PC-3 (cell line): ENCODE measurements around the gene OR5C1.

ENCODE experiments used
- CTCF ChIP-seq: fragments of 300-600 bp; sonication (generic); conservative IDR thresholded peaks from 2 replicates; pipeline ENCODE4 v1.5.1; 2017; ENCODE audit warnings: antibody characterized with exemption, low read depth, mild to moderate bottlenecking, low read length
- EZH2 ChIP-seq: fragments of 300-600 bp; sonication (generic); IDR thresholded peaks from one replicate; pipeline ENCODE4 v1.6.1; 2017; ENCODE audit warnings: antibody characterized with exemption, mild to moderate bottlenecking, low read length; ENCODE audit not compliant: unreplicated experiment

DNA sequence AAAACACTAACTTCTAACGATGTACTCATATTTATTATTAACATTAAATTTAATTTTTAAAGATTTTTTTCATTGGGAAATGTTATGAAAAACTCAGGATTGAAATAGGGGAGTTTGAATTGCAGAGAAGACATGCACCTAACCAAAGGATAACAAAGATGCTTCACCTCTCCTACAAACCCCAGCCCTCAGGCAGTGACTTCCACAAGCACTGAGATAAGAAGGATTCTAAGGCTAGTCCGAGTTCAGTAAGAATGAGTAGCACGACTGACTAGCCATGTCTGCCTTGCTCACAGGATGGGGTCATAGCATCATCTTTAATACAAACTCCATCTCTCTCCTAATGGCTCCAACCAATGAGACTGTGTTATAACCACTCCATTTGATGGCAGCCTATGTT lies 7.1 kb upstream of the OR5C1 start:
- TF ChIP-seq CTCF (no peak), EZH2 (no peak)
